Endothelial cell (in vitro differentiated cells): ENCODE measurements around the gene ACACA. TPM values are rescaled to one million over a fixed set of nuclear protein-coding genes. Genes with fewer than 3 reads are reported as not detected.

ENCODE experiments used
- DNase-seq: peaks from one replicate; pipeline ENCODE4 v3.0.0; 2021; ENCODE audit warnings: low spot score
- H3K27ac Mint-ChIP-seq: one replicate; pipeline ENCODE4 v1.8.0; 2021; ENCODE audit warnings: mixed read lengths, inconsistent platforms; ENCODE audit not compliant: unreplicated experiment
- H3K27me3 Mint-ChIP-seq: one replicate; pipeline ENCODE4 v1.8.0; 2021; ENCODE audit warnings: mild to moderate bottlenecking, moderate library complexity, mixed read lengths, inconsistent platforms; ENCODE audit not compliant: unreplicated experiment
- H3K36me3 Mint-ChIP-seq: one replicate; pipeline ENCODE4 v1.8.0; 2021; ENCODE audit warnings: mild to moderate bottlenecking, low read depth, mixed read lengths, inconsistent platforms; ENCODE audit not compliant: unreplicated experiment
- H3K4me1 Mint-ChIP-seq: one replicate; pipeline ENCODE4 v1.8.0; 2021; ENCODE audit warnings: mild to moderate bottlenecking, mixed read lengths, inconsistent platforms; ENCODE audit not compliant: unreplicated experiment
- H3K4me3 Mint-ChIP-seq: one replicate; pipeline ENCODE4 v1.8.0; 2021; ENCODE audit warnings: mild to moderate bottlenecking, mixed read lengths, inconsistent platforms; ENCODE audit not compliant: unreplicated experiment
- H3K9me3 Mint-ChIP-seq: one replicate; pipeline ENCODE4 v1.8.0; 2021; ENCODE audit warnings: mixed read lengths, inconsistent platforms; ENCODE audit not compliant: unreplicated experiment
- CTCF ChIP-seq: fragments of 200-600 bp; sonication (generic); IDR thresholded peaks from one replicate; pipeline ENCODE4 v1.5.0; 2021; ENCODE audit warnings: antibody characterized with exemption; ENCODE audit not compliant: unreplicated experiment
- total RNA-seq: library from RNA; stranded (reverse); fragmentation: NEBNext Ultra II Directional; extraction: Animal tissue kit (Norgen Biotek cat#: 25700); gene quantifications from one replicate; pipeline ENCODE4 v1.2.1, GENCODE V29; 2021; ENCODE audit not compliant: unreplicated experiment

Gene ACACA
- total RNA-seq, 1 donor from 2014 or later: 91.5 TPM

DNA sequence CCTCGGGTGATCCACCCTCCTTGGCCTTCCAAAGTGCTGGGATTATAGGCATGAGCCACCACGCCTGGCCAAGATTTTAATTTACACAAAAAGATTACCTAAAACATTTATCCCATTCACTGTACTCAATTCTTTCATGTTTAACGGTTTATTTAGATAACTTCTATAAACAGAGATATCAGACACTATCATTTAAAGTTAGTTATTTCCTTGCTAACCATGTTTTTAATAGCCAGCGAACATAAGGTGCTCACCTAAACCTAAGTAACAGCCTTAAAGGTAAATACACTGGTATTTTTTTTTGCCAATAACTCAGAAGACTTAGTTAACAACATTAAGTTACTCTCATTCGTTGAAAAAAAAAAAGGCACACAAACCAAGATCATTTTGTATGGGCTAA lies 112.9 kb downstream of the ACACA start:
- H3K36me3 Mint-ChIP-seq: peaks cover 3% of the 10 kb centered on the region
- no peak overlapping the region for H3K4me3 Mint-ChIP-seq
- peak overlapping the region; percentile 17 for H3K27ac Mint-ChIP-seq
- H3K9me3 Mint-ChIP-seq: no peaks in the 10 kb centered on the region
- peaks cover 35% of the 10 kb centered on the region for H3K4me1 Mint-ChIP-seq
- no peak for TF ChIP-seq CTCF
- no peak for DNase-seq
- no peaks in the 10 kb centered on the region for H3K27me3 Mint-ChIP-seq

DNA sequence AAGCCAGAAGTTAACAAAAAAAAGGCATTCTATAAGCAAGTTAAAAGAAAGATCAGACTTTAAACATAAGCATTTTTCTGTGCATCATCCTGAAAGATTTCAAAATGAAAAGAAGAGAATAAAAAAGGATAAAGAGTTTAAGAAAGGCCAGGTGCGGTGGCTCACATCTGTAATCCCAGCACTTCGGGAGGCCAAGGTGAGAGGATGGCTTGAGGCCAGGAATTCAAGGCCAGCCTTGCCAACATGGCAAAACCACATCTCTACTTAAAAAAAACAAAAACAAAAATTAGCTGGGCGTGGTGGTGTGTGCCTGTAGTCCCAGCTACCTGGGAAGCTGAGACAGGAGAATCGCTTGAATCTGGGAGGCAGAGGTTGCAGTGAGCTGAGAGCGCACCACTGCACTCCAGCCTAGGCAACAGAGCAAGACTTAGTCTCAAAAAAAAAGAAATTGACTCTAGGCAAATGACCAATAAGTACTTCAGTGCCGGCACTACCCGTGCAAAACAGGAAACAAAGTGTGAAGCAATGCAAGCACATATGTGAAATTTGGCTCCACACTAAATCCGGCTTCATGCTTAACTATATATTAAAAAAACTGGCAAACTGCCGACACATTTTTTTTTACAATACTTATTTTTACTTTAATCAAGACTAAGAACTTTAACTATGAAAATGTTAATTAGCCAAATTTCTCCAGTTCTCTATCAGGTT lies 114.1 kb downstream of the ACACA start:
- H3K27ac Mint-ChIP-seq: peak overlapping the region; percentile 57
- H3K36me3 Mint-ChIP-seq: peaks cover 3% of the 10 kb centered on the region
- no peak for TF ChIP-seq CTCF
- DNase-seq: no peak
- H3K4me1 Mint-ChIP-seq: peaks cover 33% of the 10 kb centered on the region
- H3K27me3 Mint-ChIP-seq: no peaks in the 10 kb centered on the region
- no peak overlapping the region for H3K4me3 Mint-ChIP-seq
- H3K9me3 Mint-ChIP-seq: no peaks in the 10 kb centered on the region

- TF ChIP-seq CTCF: no peak
- Mint-ChIP-seq H3K4me1 (peaks cover 43% of the 10 kb centered on the region), H3K36me3 (peaks cover 3% of the 10 kb centered on the region), H3K27ac (no peak overlapping the region), H3K4me3 (no peak overlapping the region), H3K27me3 (no peaks in the 10 kb centered on the region), H3K9me3 (no peaks in the 10 kb centered on the region)
- no peak for DNase-seq
Observed at GRCh38 chr17:37291351-37291750, 115.3 kb downstream of the ACACA start.

DNA sequence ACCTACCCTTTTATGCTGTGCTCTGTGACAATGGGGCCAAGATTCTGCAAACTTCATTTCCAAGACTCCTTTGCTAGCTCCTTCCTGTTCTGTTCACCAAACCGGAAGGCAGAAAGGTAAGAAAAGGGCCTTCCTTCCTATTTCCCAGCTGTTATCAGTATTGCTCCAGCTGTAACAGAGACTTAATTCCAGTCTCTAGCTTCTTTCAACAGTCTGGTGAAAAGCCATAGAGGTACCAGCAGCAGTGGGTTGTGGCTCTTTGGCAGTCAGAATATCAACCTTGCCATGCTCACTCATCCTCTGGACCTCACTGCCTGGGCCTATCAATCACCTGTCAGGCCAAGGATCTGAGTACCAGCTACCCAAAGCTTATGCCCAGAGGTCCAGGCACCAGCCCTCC lies 120.2 kb downstream of the ACACA start:
- H3K27ac Mint-ChIP-seq: peak overlapping the region; percentile 80
- DNase-seq: no peak
- peaks cover 10% of the 10 kb centered on the region for H3K36me3 Mint-ChIP-seq
- H3K27me3 Mint-ChIP-seq: no peaks in the 10 kb centered on the region
- peaks cover 37% of the 10 kb centered on the region for H3K4me1 Mint-ChIP-seq
- TF ChIP-seq CTCF: no peak
- H3K4me3 Mint-ChIP-seq: no peak overlapping the region
- H3K9me3 Mint-ChIP-seq: no peaks in the 10 kb centered on the region

- no peak for TF ChIP-seq CTCF
- Mint-ChIP-seq H3K4me3 (no peak overlapping the region), H3K9me3 (no peaks in the 10 kb centered on the region), H3K27ac (no peak overlapping the region), H3K27me3 (no peaks in the 10 kb centered on the region), H3K4me1 (peaks cover 31% of the 10 kb centered on the region), H3K36me3 (peaks cover 14% of the 10 kb centered on the region)
- DNase-seq: no peak
Observed at GRCh38 chr17:37284191-37284590, 122.4 kb downstream of the ACACA start.
